Mesenchymal stem cell (in vitro differentiated cells and primary cell): ENCODE measurements around the gene SLFN12L.
"Not testable (repeated sequence)": the region's sequence is repeated elsewhere in the genome, so short reads cannot be mapped to it uniquely, and the experiment has no call there.

Experiments used
- DNase-seq: peaks from one replicate; pipeline ENCODE4 v3.0.0-alpha.2; 2013
- H2AFZ ChIP-seq: one replicate; pipeline ENCODE4 v1.6.1; 2013; ENCODE audit warnings: low read depth, mild to moderate bottlenecking, control low read depth, inconsistent platforms, low read length, moderate library complexity
- H2AK5ac ChIP-seq: 2 replicates; pipeline ENCODE4 v1.6.1; 2013; ENCODE audit warnings: low read length, moderate library complexity, mild to moderate bottlenecking, inconsistent platforms; ENCODE audit not compliant: severe bottlenecking
- H2BK120ac ChIP-seq: one replicate; pipeline ENCODE4 v1.6.1; 2013; ENCODE audit warnings: low read depth, mild to moderate bottlenecking, inconsistent platforms, low read length, moderate library complexity
- H2BK12ac ChIP-seq, 2 experiments: one replicate each; pipeline ENCODE4 v1.6.1; 2013; ENCODE audit warnings: inconsistent platforms in 2 of 2, low read length in 2 of 2, mild to moderate bottlenecking in 2 of 2, moderate library complexity in 2 of 2, control low read depth in 1 of 2
- H2BK15ac ChIP-seq: one replicate; pipeline ENCODE4 v1.6.1; 2013; ENCODE audit warnings: mild to moderate bottlenecking, low read depth, inconsistent platforms; ENCODE audit not compliant: poor library complexity, severe bottlenecking
- H2BK5ac ChIP-seq: 2 replicates; pipeline ENCODE4 v1.6.1; 2013; ENCODE audit warnings: low read depth, mild to moderate bottlenecking, low read length, control low read depth, inconsistent platforms; ENCODE audit not compliant: poor library complexity, severe bottlenecking
- H3K14ac ChIP-seq, 2 experiments: one replicate each; pipeline ENCODE4 v1.6.1; 2013; ENCODE audit warnings: inconsistent platforms in 2 of 2, low read length in 2 of 2, control low read depth in 1 of 2, mild to moderate bottlenecking in 1 of 2, moderate library complexity in 1 of 2
- H3K18ac ChIP-seq, 2 experiments: one replicate each; pipeline ENCODE4 v1.6.1; 2013; ENCODE audit warnings: inconsistent platforms in 2 of 2, low read length in 2 of 2, control low read depth in 1 of 2, low read depth in 1 of 2, mild to moderate bottlenecking in 1 of 2
- H3K23ac ChIP-seq, 2 experiments: one replicate each; pipeline ENCODE4 v1.6.1; 2013; ENCODE audit warnings: inconsistent platforms in 2 of 2, low read length in 2 of 2, mild to moderate bottlenecking in 2 of 2, moderate library complexity in 2 of 2, control low read depth in 1 of 2
- H3K27ac ChIP-seq: 2 replicates; pipeline ENCODE4 v1.5.1; 2013; ENCODE audit warnings: mild to moderate bottlenecking, moderate library complexity, low read length, control low read depth, inconsistent platforms; ENCODE audit not compliant: poor library complexity, severe bottlenecking
- H3K27me3 ChIP-seq, 2 experiments: 2 replicates each; pipeline versions ENCODE4 v1.6.1 to v1.7.0; 2013; ENCODE audit warnings: low read length in 2 of 2, mild to moderate bottlenecking in 2 of 2, moderate library complexity in 2 of 2, control low read depth in 1 of 2, inconsistent platforms in 1 of 2; ENCODE audit not compliant: control insufficient read depth in 1 of 2, insufficient read depth in 1 of 2
- H3K36me3 ChIP-seq, 2 experiments: 2 replicates each; pipeline versions ENCODE4 v1.6.1 to v1.7.0; 2013; ENCODE audit warnings: low read length in 2 of 2, control low read depth in 1 of 2, inconsistent platforms in 1 of 2, low read depth in 1 of 2, mild to moderate bottlenecking in 1 of 2; ENCODE audit not compliant: insufficient read depth in 2 of 2, control insufficient read depth in 1 of 2
- H3K4ac ChIP-seq, 2 experiments: one replicate each; pipeline ENCODE4 v1.6.1; 2013; ENCODE audit warnings: inconsistent platforms in 2 of 2, low read length in 2 of 2, mild to moderate bottlenecking in 2 of 2, moderate library complexity in 2 of 2, control low read depth in 1 of 2, low read depth in 1 of 2
- H3K4me1 ChIP-seq: 2 replicates; pipeline ENCODE4 v1.6.1; 2013; ENCODE audit warnings: low read depth, low read length, control low read depth; ENCODE audit not compliant: control insufficient read depth, insufficient read depth
- H3K4me2 ChIP-seq: 2 replicates; pipeline ENCODE4 v1.6.1; 2013; ENCODE audit warnings: low read length, mild to moderate bottlenecking, inconsistent platforms; ENCODE audit not compliant: poor library complexity, severe bottlenecking
- H3K4me3 ChIP-seq, 2 experiments: 2 replicates each; pipeline versions ENCODE4 v1.5.1 to v1.7.0; 2013; ENCODE audit warnings: low read length in 2 of 2, mild to moderate bottlenecking in 2 of 2, control low read depth in 1 of 2, low read depth in 1 of 2; ENCODE audit not compliant: insufficient read depth in 1 of 2
- H3K79me1 ChIP-seq: replicated peaks from 2 replicates; pipeline ENCODE4 v1.6.1; 2013; ENCODE audit warnings: mild to moderate bottlenecking, control low read depth, low read length, inconsistent platforms; ENCODE audit not compliant: poor library complexity, severe bottlenecking
- H3K9ac ChIP-seq: 2 replicates; pipeline ENCODE4 v1.7.0; 2013; ENCODE audit warnings: mild to moderate bottlenecking, low read length, moderate library complexity
- H3K9me3 ChIP-seq: 2 replicates; pipeline ENCODE4 v1.7.0; 2013; ENCODE audit warnings: mild to moderate bottlenecking, low read length; ENCODE audit not compliant: control insufficient read depth
- H4K8ac ChIP-seq: one replicate; pipeline ENCODE4 v1.6.1; 2013; ENCODE audit warnings: inconsistent platforms, mild to moderate bottlenecking, low read length, moderate library complexity
- H4K91ac ChIP-seq: one replicate; pipeline ENCODE4 v1.6.1; 2013; ENCODE audit warnings: mild to moderate bottlenecking, low read length, inconsistent platforms
- WGBS: methylation state at CpG from one replicate; pipeline ENCODE4 v1.1.7; 2013; ENCODE audit warnings: mixed read lengths; 5-methylcytosine and 5-hydroxymethylcytosine counted together

SLFN12L gene

DNA sequence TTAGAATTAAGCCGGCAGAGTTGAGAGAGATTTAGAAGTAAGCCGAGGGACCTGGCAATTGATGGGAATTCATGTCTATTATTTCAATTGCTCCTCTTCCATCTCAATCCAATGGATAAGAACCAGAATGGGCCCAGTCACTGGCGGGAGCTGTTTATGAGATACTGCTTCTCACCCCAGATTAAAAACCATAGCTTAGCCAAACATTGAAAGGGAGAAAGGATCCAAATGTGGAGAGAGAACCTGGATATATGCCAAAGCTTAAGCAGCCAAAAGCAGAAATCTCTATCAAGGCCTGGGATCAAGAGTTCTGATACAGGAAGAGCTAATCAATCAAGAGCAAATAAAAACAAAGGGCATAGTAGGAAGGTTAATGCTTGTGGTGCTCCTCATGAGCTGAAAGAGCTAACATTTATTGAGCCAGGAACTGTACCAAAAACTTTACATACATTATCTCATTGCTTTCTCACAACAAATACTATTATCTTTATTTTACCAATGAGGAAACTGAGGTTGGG lies 2.8 kb downstream of the SLFN12L start:
- no peaks in the 10 kb centered on the region for H3K9me3 ChIP-seq
- H2BK120ac ChIP-seq: no peak overlapping the region
- H2AK5ac ChIP-seq: no peak overlapping the region
- H4K8ac ChIP-seq: no peak overlapping the region
- no peak overlapping the region for H2BK15ac ChIP-seq
- no peak overlapping the region for H3K4ac ChIP-seq
- no peak overlapping the region for H3K27ac ChIP-seq
- no peak overlapping the region for H3K9ac ChIP-seq
- WGBS: no CpG with 5 or more reads among the region's 3 CpGs
- no peaks in the 10 kb centered on the region for H3K79me1 ChIP-seq
- H3K27me3 ChIP-seq: peaks cover 0 to 9% of the 10 kb centered on the region in 2 experiments
- no peak for DNase-seq
- no peaks in the 10 kb centered on the region for H3K36me3 ChIP-seq
- no peak overlapping the region for H4K91ac ChIP-seq
- no peaks in the 10 kb centered on the region for H3K4me1 ChIP-seq
- H3K14ac ChIP-seq: no peak overlapping the region
- no peak overlapping the region for H3K23ac ChIP-seq
- H3K18ac ChIP-seq: no peak overlapping the region
- H2AFZ ChIP-seq: no peak overlapping the region
- no peak overlapping the region for H2BK12ac ChIP-seq
- no peak overlapping the region for H3K4me2 ChIP-seq
- H2BK5ac ChIP-seq: no peak overlapping the region
- no peak overlapping the region for H3K4me3 ChIP-seq

GRCh38 chr17:35531160-35531559 lies 6.3 kb downstream of the SLFN12L start:
- no peak overlapping the region for H4K91ac ChIP-seq
- no peaks in the 10 kb centered on the region for H3K9me3 ChIP-seq
- no peak overlapping the region for H3K18ac ChIP-seq
- 57% methylated on average over 1 of the region's 1 CpG for WGBS
- H2BK120ac ChIP-seq: no peak overlapping the region
- no peak overlapping the region for H2BK5ac ChIP-seq
- H2BK15ac ChIP-seq: no peak overlapping the region
- no peak overlapping the region for H3K4me2 ChIP-seq
- no peaks in the 10 kb centered on the region for H3K79me1 ChIP-seq
- DNase-seq: no peak
- no peak overlapping the region for H2AK5ac ChIP-seq
- H3K27ac ChIP-seq: no peak overlapping the region
- H2BK12ac ChIP-seq: no peak overlapping the region
- no peak overlapping the region for H3K4ac ChIP-seq
- no peak overlapping the region for H2AFZ ChIP-seq
- no peak overlapping the region for H3K9ac ChIP-seq
- no peaks in the 10 kb centered on the region for H3K36me3 ChIP-seq
- H4K8ac ChIP-seq: no peak overlapping the region
- no peak overlapping the region for H3K14ac ChIP-seq
- no peak overlapping the region for H3K23ac ChIP-seq
- H3K27me3 ChIP-seq: no peaks in the 10 kb centered on the region
- H3K4me3 ChIP-seq: no peak overlapping the region
- no peaks in the 10 kb centered on the region for H3K4me1 ChIP-seq

DNA sequence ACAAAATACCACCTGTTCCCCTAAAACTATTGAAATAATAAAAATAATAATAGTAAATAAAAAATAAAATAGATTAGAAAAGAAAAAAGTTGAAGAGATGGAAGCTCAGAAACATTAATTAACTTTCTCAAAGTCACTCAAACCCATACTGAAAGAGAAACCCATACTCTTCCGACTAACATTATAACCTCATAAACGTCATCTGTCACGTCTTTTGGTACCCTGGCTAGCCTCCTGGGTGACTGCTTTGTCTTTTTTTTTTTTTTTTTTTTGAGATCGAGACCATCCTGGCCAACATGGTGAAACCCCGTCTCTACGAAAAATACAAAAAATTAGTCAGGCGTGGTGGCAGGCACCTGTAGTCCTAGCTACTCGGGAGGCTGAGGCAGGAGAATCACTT lies 7.6 kb downstream of the SLFN12L start:
- H3K27ac ChIP-seq: no peak overlapping the region
- H3K23ac ChIP-seq: no peak overlapping the region
- DNase-seq: no peak
- no peaks in the 10 kb centered on the region for H3K4me1 ChIP-seq
- H3K27me3 ChIP-seq: no peaks in the 10 kb centered on the region
- H2BK12ac ChIP-seq: no peak overlapping the region
- H3K4ac ChIP-seq: no peak overlapping the region
- H3K14ac ChIP-seq: no peak overlapping the region
- no peak overlapping the region for H3K4me3 ChIP-seq
- H2BK120ac ChIP-seq: no peak overlapping the region
- no peaks in the 10 kb centered on the region for H3K79me1 ChIP-seq
- no peaks in the 10 kb centered on the region for H3K36me3 ChIP-seq
- H3K4me2 ChIP-seq: no peak overlapping the region
- no peak overlapping the region for H3K18ac ChIP-seq
- H2AFZ ChIP-seq: no peak overlapping the region
- 78% methylated on average over 8 of the region's 8 CpGs for WGBS
- H2BK5ac ChIP-seq: no peak overlapping the region
- no peak overlapping the region for H2BK15ac ChIP-seq
- H3K9ac ChIP-seq: no peak overlapping the region
- no peak overlapping the region for H4K91ac ChIP-seq
- no peaks in the 10 kb centered on the region for H3K9me3 ChIP-seq
- H2AK5ac ChIP-seq: no peak overlapping the region
- H4K8ac ChIP-seq: no peak overlapping the region

- not testable (repeated sequence) for H2BK120ac ChIP-seq, H2BK15ac ChIP-seq, H4K91ac ChIP-seq, H2BK12ac ChIP-seq, DNase-seq, H2AK5ac ChIP-seq, H3K27me3 ChIP-seq, H3K4me3 ChIP-seq, H3K23ac ChIP-seq, H3K14ac ChIP-seq, H3K4ac ChIP-seq, H2AFZ ChIP-seq, H3K9ac ChIP-seq, H3K4me2 ChIP-seq, H3K4me1 ChIP-seq, H3K18ac ChIP-seq, H3K79me1 ChIP-seq, H3K9me3 ChIP-seq, H3K27ac ChIP-seq, H2BK5ac ChIP-seq, H3K36me3 ChIP-seq, H4K8ac ChIP-seq
- WGBS: 88% methylated on average over 1 of the region's 1 CpG
Observed at GRCh38 chr17:35529326-35529725, 8.2 kb downstream of the SLFN12L start.
